Astrocyte (in vitro differentiated cells and primary cell): ENCODE results near the gene SLC19A1. TPM values are rescaled to one million over a fixed set of nuclear protein-coding genes. Genes with fewer than 3 reads are reported as not detected.

Experiments
- DNase-seq: peaks from one replicate; pipeline ENCODE4 v3.0.0-alpha.2; 2010; ENCODE audit warnings: low read depth
- FAIRE-seq: peaks from 2 replicates; lab custom pipeline; 2011; peaks lifted over from hg19 to GRCh38; lab: Jason Lieb, UNC
- H2AFZ ChIP-seq: 2 replicates; pipeline ENCODE4 v1.6.0; 2012; ENCODE audit warnings: low read depth, low read length, inconsistent platforms
- H3K27ac ChIP-seq: 2 replicates; pipeline ENCODE4 v1.5.1; 2011; ENCODE audit warnings: low read depth, low read length, inconsistent platforms
- H3K27me3 ChIP-seq: 2 replicates; pipeline ENCODE4 v1.6.0; 2011; ENCODE audit warnings: low read length, inconsistent platforms; ENCODE audit not compliant: insufficient read depth
- H3K36me3 ChIP-seq: 2 replicates; pipeline ENCODE4 v1.5.1; 2011; ENCODE audit warnings: low read length, inconsistent platforms; ENCODE audit not compliant: insufficient read depth
- H3K4me1 ChIP-seq: 2 replicates; pipeline ENCODE4 v1.5.1; 2011; ENCODE audit warnings: low read length, inconsistent platforms; ENCODE audit not compliant: insufficient read depth
- H3K4me2 ChIP-seq: 2 replicates; pipeline ENCODE4 v1.6.0; 2012; ENCODE audit warnings: low read length, inconsistent platforms
- H3K4me3 ChIP-seq: 2 replicates; pipeline ENCODE4 v1.5.1; 2011; ENCODE audit warnings: low read depth, mild to moderate bottlenecking, low read length, inconsistent platforms; ENCODE audit not compliant: insufficient read depth
- H3K79me2 ChIP-seq: 2 replicates; pipeline ENCODE4 v1.6.0; 2012; ENCODE audit warnings: mild to moderate bottlenecking, low read length, inconsistent platforms; ENCODE audit not compliant: insufficient read depth
- H3K9ac ChIP-seq: 2 replicates; pipeline ENCODE4 v1.6.0; 2012; ENCODE audit warnings: mild to moderate bottlenecking, low read length, inconsistent platforms
- H3K9me3 ChIP-seq: 2 replicates; pipeline ENCODE4 v1.5.1; 2012; ENCODE audit warnings: low read depth, mild to moderate bottlenecking, low read length, inconsistent platforms; ENCODE audit not compliant: insufficient read depth
- H4K20me1 ChIP-seq: 2 replicates; pipeline ENCODE4 v1.6.0; 2012; ENCODE audit warnings: low read length, inconsistent platforms; ENCODE audit not compliant: insufficient read depth
- H3K27ac Mint-ChIP-seq: one replicate; pipeline ENCODE4 v1.8.0; 2021; ENCODE audit warnings: mild to moderate bottlenecking, mixed read lengths; ENCODE audit not compliant: unreplicated experiment
- H3K27me3 Mint-ChIP-seq: one replicate; pipeline ENCODE4 v1.8.0; 2021; ENCODE audit warnings: low read depth, mixed read lengths; ENCODE audit not compliant: unreplicated experiment
- H3K36me3 Mint-ChIP-seq: one replicate; pipeline ENCODE4 v1.8.0; 2021; ENCODE audit warnings: low read depth, mixed read lengths; ENCODE audit not compliant: unreplicated experiment
- H3K4me1 Mint-ChIP-seq: one replicate; pipeline ENCODE4 v1.8.0; 2021; ENCODE audit warnings: low read depth, mixed read lengths; ENCODE audit not compliant: unreplicated experiment
- H3K4me3 Mint-ChIP-seq: one replicate; pipeline ENCODE4 v1.8.0; 2021; ENCODE audit warnings: mild to moderate bottlenecking, moderate library complexity, mixed read lengths; ENCODE audit not compliant: unreplicated experiment
- H3K9me3 Mint-ChIP-seq: one replicate; pipeline ENCODE4 v1.8.0; 2021; ENCODE audit warnings: mild to moderate bottlenecking, mixed read lengths; ENCODE audit not compliant: unreplicated experiment
- CTCF ChIP-seq: IDR thresholded peaks from 2 replicates; pipeline ENCODE4 v1.5.1; 2011; ENCODE audit warnings: low read depth, mild to moderate bottlenecking, inconsistent platforms, low read length, moderate library complexity; ENCODE audit not compliant: insufficient read depth
- EZH2 ChIP-seq: IDR thresholded peaks from 2 replicates; pipeline ENCODE4 v1.6.1; 2012; ENCODE audit warnings: mild to moderate bottlenecking, low read length, inconsistent platforms; ENCODE audit not compliant: insufficient read depth
- total RNA-seq: library from RNA; stranded (reverse); gene quantifications from 2 replicates; pipeline ENCODE4 v1.2.1, GENCODE V29; 2021

SLC19A1 gene
- total RNA-seq, 1 donor from 2014 or later, result 11.7 TPM

GRCh38 chr21:45450423-45451090 lies 91.7 kb downstream of the SLC19A1 start:
- no peak for FAIRE-seq
- Histone ChIP-seq H3K79me2 (peaks cover 67% of the 10 kb centered on the region), H3K27ac (no peak overlapping the region)

GRCh38 chr21:45449658-45450422 lies 92.4 kb downstream of the SLC19A1 start:
- no peak for DNase-seq
- Histone ChIP-seq H4K20me1 (peaks cover 64% of the 10 kb centered on the region), H3K4me3 (no peak overlapping the region), H3K9me3 (peaks cover 2% of the 10 kb centered on the region), H3K36me3 (no peaks in the 10 kb centered on the region), H3K27ac (no peak overlapping the region), H3K9ac (no peak overlapping the region), H3K4me2 (no peak overlapping the region), H3K4me1 (peaks cover 17% of the 10 kb centered on the region), H3K79me2 (peaks cover 69% of the 10 kb centered on the region), H2AFZ (no peak overlapping the region), H3K27me3 (no peaks in the 10 kb centered on the region)
- H3K36me3 Mint-ChIP-seq, result peaks cover 25% of the 10 kb centered on the region
- no peak overlapping the region for H3K4me3 Mint-ChIP-seq
- H3K27me3 Mint-ChIP-seq, result no peaks in the 10 kb centered on the region
- TF ChIP-seq CTCF (no peak), EZH2 (no peak)
- peaks cover 2% of the 10 kb centered on the region for H3K9me3 Mint-ChIP-seq
- peaks cover 33% of the 10 kb centered on the region for H3K4me1 Mint-ChIP-seq
- FAIRE-seq, result no peak
- peak overlapping the region; percentile 26 for H3K27ac Mint-ChIP-seq

More at GRCh38 chr21:45450423-45451090, 91.7 kb downstream of the SLC19A1 start:
- peaks cover 19% of the 10 kb centered on the region for H3K36me3 Mint-ChIP-seq
- H2AFZ ChIP-seq, result no peak overlapping the region
- DNase-seq, result no peak
- H3K36me3 ChIP-seq, result no peaks in the 10 kb centered on the region
- peaks cover 2% of the 10 kb centered on the region for H3K9me3 ChIP-seq
- H3K27me3 ChIP-seq, result no peaks in the 10 kb centered on the region
- peaks cover 34% of the 10 kb centered on the region for H3K4me1 Mint-ChIP-seq
- H3K27me3 Mint-ChIP-seq, result no peaks in the 10 kb centered on the region
- TF ChIP-seq CTCF (no peak), EZH2 (no peak)
- peaks cover 64% of the 10 kb centered on the region for H4K20me1 ChIP-seq
- H3K9ac ChIP-seq, result no peak overlapping the region
- H3K4me3 ChIP-seq, result no peak overlapping the region
- no peak overlapping the region for H3K4me3 Mint-ChIP-seq
- no peak overlapping the region for H3K4me2 ChIP-seq
- H3K4me1 ChIP-seq, result peaks cover 22% of the 10 kb centered on the region
- peaks cover 2% of the 10 kb centered on the region for H3K9me3 Mint-ChIP-seq
- no peak overlapping the region for H3K27ac Mint-ChIP-seq
